Vagina (tissue), 2 donors: ENCODE measurements around the gene GPC5. TPM values are rescaled to one million over a fixed set of nuclear protein-coding genes. Genes with fewer than 3 reads are reported as not detected.

Source experiments
- DNase-seq, 2 donors: peaks; one replicate each; pipeline ENCODE4 v3.0.0-alpha.2; 2017; ENCODE audit errors: extremely low spot score in 2 of 2
- H3K27ac ChIP-seq: fragments of 200-600 bp; sonication (generic); one replicate; pipeline ENCODE4 v1.5.1; 2019
- H3K27me3 ChIP-seq: fragments of 200-600 bp; sonication (generic); one replicate; pipeline ENCODE4 v1.5.1; 2019
- H3K36me3 ChIP-seq, 2 donors: fragments of 200-600 bp; sonication (generic); one replicate each; pipeline ENCODE4 v1.5.1; 2017 to 2019
- H3K4me1 ChIP-seq: fragments of 200-600 bp; sonication (generic); one replicate; pipeline ENCODE4 v1.5.1; 2019
- H3K4me3 ChIP-seq, 2 donors: fragments of 200-600 bp; sonication (generic); 1 replicate in 1 of 2; 2 replicates in 1 of 2; pipeline ENCODE4 v1.5.1; 2016 to 2019
- H3K9me3 ChIP-seq: fragments of 200-600 bp; sonication (generic); one replicate; pipeline ENCODE4 v1.5.1; 2019
- POLR2A ChIP-seq, 2 donors: fragments of 450-650 bp; IDR thresholded peaks; one replicate each; pipeline ENCODE4 v1.6.1; 2017; ENCODE audit warnings: antibody characterized with exemption in 2 of 2, mild to moderate bottlenecking in 2 of 2, moderate library complexity in 2 of 2
- POLR2AphosphoS5 ChIP-seq, 2 donors: sonication (generic); formaldehyde crosslinking; IDR thresholded peaks; one replicate each; pipeline ENCODE4 v1.9.0; 2017; ENCODE audit warnings: antibody characterized with exemption in 2 of 2, mild to moderate bottlenecking in 2 of 2, low read depth in 1 of 2; ENCODE audit not compliant: insufficient read depth in 1 of 2
- intact Hi-C: fragments of 100-400 bp; cut with DNase I; formaldehyde crosslinking; loops from one replicate; pipeline ENCODE4 v1.15.1; 2023
- total RNA-seq: library from RNA; depleted of rRNA; stranded (reverse); fragments of >200 nt; gene quantifications from one replicate; pipeline ENCODE4 v1.2.3, GENCODE V29; 2016
- TF ChIP-seq, protein P1 (sequence below), 3 experiments: fragments of 450-650 bp in 2 of 3; fragments of 200-600 bp in 1 of 3; sonication (generic) in 1 of 3; IDR thresholded peaks; one replicate each; pipeline ENCODE4 v1.5.1; 2017 to 2019; ENCODE audit warnings: antibody characterized with exemption in 3 of 3, mild to moderate bottlenecking in 2 of 3, moderate library complexity in 2 of 3

GPC5 gene
- total RNA-seq, 1 donor from 2014 or later: 1.7 TPM

DNA sequence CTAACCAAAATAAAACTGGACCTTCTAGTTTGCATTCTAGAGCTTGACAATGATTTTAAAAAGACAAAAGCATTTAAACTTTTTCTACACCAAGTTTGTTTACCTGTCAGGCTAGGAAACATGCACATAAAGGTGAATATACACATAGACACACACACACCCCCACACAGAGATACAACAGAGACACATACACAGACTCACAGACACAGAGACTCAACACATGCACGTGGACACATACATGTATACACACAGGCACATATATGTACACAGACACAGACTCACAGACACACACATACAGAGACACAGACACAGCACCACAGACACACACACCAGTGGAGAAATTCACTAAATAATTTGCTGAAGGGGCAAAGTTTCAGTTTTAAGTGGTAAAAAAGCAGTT lies 155.7 kb downstream of the GPC5 start:
- Histone ChIP-seq H3K4me1 (no peaks in the 10 kb centered on the region), H3K9me3 (no peaks in the 10 kb centered on the region), H3K36me3 (no peaks in the 10 kb centered on the region), H3K27me3 (no peaks in the 10 kb centered on the region), H3K4me3 (no peak overlapping the region), H3K27ac (no peak overlapping the region)
- TF ChIP-seq POLR2AphosphoS5 (IDR thresholded peaks at IDR 0.05; ENCODE audit: insufficient read depth in 1 of 2, low read depth in 1 of 2): no peak
- no peak for TF ChIP-seq POLR2A (IDR thresholded peaks at IDR 0.05)
- TF ChIP-seq, protein P1, sequence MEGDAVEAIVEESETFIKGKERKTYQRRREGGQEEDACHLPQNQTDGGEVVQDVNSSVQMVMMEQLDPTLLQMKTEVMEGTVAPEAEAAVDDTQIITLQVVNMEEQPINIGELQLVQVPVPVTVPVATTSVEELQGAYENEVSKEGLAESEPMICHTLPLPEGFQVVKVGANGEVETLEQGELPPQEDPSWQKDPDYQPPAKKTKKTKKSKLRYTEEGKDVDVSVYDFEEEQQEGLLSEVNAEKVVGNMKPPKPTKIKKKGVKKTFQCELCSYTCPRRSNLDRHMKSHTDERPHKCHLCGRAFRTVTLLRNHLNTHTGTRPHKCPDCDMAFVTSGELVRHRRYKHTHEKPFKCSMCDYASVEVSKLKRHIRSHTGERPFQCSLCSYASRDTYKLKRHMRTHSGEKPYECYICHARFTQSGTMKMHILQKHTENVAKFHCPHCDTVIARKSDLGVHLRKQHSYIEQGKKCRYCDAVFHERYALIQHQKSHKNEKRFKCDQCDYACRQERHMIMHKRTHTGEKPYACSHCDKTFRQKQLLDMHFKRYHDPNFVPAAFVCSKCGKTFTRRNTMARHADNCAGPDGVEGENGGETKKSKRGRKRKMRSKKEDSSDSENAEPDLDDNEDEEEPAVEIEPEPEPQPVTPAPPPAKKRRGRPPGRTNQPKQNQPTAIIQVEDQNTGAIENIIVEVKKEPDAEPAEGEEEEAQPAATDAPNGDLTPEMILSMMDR (IDR thresholded peaks at IDR 0.05): no peak
- no peak for DNase-seq
- intact Hi-C loops: no loop called here

DNA sequence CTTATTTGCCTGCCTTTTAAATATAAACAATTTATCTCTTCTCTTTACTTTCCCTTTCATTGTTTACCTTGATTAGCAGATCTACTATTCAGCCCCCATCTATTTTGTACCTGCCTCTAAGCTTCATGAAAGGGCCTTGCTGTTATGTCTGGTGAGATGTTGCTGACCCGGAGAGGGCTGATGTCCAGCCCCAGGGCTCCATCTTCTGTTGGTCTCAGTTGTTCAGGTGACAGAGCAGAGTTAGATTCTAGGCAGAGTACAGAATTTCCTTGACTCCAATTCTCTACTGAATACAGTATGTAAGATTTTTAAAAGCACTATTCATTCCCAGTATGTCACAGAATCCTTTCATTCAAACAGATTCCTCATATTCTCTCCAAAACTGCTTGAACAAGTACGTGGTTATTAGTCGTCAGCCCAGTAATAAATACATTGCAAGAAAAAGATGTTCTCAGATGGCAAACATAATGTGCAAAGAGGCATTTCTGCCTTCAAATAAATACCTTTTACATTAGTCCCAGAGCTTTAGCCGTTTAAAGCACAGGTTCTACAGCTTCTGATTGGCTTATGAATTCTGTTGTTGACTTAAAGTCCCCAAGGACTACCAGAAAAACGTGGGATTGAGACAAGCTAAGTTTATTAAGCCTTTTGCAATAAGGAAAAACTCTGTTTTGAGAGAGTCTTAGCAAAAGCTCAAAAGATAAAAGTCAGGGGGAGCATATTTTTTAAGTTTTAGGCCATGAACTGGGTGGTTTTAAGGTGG lies 159.1 kb downstream of the GPC5 start:
- no peaks in the 10 kb centered on the region for H3K36me3 ChIP-seq
- DNase-seq: no peak
- intact Hi-C loops: no loop called here
- H3K4me1 ChIP-seq: no peaks in the 10 kb centered on the region
- no peaks in the 10 kb centered on the region for H3K9me3 ChIP-seq
- no peak overlapping the region for H3K27ac ChIP-seq
- H3K4me3 ChIP-seq: no peak overlapping the region
- no peaks in the 10 kb centered on the region for H3K27me3 ChIP-seq
- no peak for TF ChIP-seq POLR2A (IDR thresholded peaks at IDR 0.05)
- TF ChIP-seq POLR2AphosphoS5 (IDR thresholded peaks at IDR 0.05; ENCODE audit: insufficient read depth in 1 of 2, low read depth in 1 of 2): no peak
- TF ChIP-seq, protein P1 (IDR thresholded peaks at IDR 0.05): no peak

DNA sequence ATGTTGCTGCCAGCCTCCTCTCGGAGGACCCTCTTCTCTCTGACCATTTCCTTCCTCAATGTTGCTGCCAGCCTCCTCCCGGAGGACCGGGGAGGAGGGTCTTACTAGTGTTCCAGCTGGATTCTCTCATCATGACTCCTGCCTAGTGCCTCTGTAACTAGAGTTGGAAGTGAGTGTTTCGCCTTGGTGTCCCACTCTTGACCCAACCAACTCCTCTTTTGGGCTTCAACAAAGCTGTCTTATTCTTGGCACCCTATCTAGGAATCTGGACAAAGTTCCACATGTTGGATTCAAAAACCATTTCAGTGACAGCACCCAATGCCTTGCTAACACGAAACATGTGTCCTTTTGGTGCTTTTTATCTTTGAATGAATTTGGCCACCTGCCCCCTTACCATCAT lies 165.4 kb downstream of the GPC5 start:
- H3K4me1 ChIP-seq: no peaks in the 10 kb centered on the region
- TF ChIP-seq POLR2AphosphoS5 (IDR thresholded peaks at IDR 0.05; ENCODE audit: insufficient read depth in 1 of 2, low read depth in 1 of 2): no peak
- TF ChIP-seq, protein P1 (IDR thresholded peaks at IDR 0.05): no peak
- TF ChIP-seq POLR2A (IDR thresholded peaks at IDR 0.05): no peak
- intact Hi-C loops: no loop called here
- no peak overlapping the region for H3K27ac ChIP-seq
- H3K4me3 ChIP-seq: no peak overlapping the region
- no peaks in the 10 kb centered on the region for H3K27me3 ChIP-seq
- no peaks in the 10 kb centered on the region for H3K36me3 ChIP-seq
- DNase-seq: no peak
- H3K9me3 ChIP-seq: no peaks in the 10 kb centered on the region

GRCh38 chr13:91564396-91564795 lies 166.0 kb downstream of the GPC5 start:
- Histone ChIP-seq H3K4me3 (no peak overlapping the region), H3K36me3 (no peaks in the 10 kb centered on the region), H3K27ac (no peak overlapping the region), H3K4me1 (no peaks in the 10 kb centered on the region), H3K9me3 (no peaks in the 10 kb centered on the region), H3K27me3 (no peaks in the 10 kb centered on the region)
- DNase-seq: no peak
- intact Hi-C loops: no loop called here
- TF ChIP-seq, protein P1 (IDR thresholded peaks at IDR 0.05): no peak
- TF ChIP-seq POLR2AphosphoS5 (IDR thresholded peaks at IDR 0.05; ENCODE audit: insufficient read depth in 1 of 2, low read depth in 1 of 2) (no peak), POLR2A (IDR thresholded peaks at IDR 0.05) (no peak)

- Histone ChIP-seq H3K27ac (no peak overlapping the region), H3K36me3 (no peaks in the 10 kb centered on the region), H3K9me3 (no peaks in the 10 kb centered on the region), H3K27me3 (no peaks in the 10 kb centered on the region), H3K4me1 (no peaks in the 10 kb centered on the region), H3K4me3 (no peak overlapping the region)
- intact Hi-C loops: no loop called here
- TF ChIP-seq POLR2AphosphoS5 (IDR thresholded peaks at IDR 0.05; ENCODE audit: insufficient read depth in 1 of 2, low read depth in 1 of 2): no peak
- TF ChIP-seq, protein P1 (IDR thresholded peaks at IDR 0.05): no peak
- no peak for TF ChIP-seq POLR2A (IDR thresholded peaks at IDR 0.05)
- DNase-seq: no peak
These were observed 166.9 kb downstream of the GPC5 start for GRCh38 chr13:91565296-91565695.
